Esophagus mucosa (tissue), 1 donor: ENCODE results near the gene UFD1. TPM values are rescaled to one million over a fixed set of nuclear protein-coding genes. Genes with fewer than 3 reads are reported as not detected.
A peak's percentile ranks its signal among the peaks of the same experiment; 100 is the strongest.

ENCODE experiments used
- ATAC-seq: fragments of 200-7000 bp; cut with Tn5 transposase; one replicate; pipeline ENCODE4 v1.9.1; 2020
- total RNA-seq: library from RNA; stranded (reverse); gene quantifications from one replicate; pipeline ENCODE4 v1.2.4, GENCODE V29; 2023
- donor health status: DM: yes; HTN: yes; CAD: no.

The UFD1 gene, protein sequence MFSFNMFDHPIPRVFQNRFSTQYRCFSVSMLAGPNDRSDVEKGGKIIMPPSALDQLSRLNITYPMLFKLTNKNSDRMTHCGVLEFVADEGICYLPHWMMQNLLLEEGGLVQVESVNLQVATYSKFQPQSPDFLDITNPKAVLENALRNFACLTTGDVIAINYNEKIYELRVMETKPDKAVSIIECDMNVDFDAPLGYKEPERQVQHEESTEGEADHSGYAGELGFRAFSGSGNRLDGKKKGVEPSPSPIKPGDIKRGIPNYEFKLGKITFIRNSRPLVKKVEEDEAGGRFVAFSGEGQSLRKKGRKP
- 57.9 TPM for total RNA-seq

DNA sequence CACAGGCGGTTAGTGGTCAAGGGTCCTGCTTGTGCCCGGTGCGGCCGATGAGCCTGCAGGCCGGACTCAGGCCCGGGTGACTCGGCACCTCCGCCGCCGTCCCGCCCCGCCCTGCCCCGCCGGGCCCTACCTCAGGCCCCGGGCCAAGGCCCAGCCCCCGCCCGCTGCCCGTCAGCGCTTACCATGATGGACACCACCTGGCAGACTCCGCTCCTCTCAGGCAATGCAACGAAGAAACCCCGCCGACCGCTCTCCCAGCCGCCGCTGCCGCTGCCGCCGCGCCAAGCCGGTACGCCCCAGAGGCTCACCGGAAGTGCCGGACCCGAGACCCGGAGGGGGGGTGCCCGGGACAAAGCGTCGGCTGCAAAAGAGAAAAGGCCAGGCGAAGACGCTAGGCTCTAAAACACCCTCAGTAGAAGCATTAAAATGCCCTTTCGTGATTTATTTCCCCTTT, at the start of gene UFD1:
Gene UFD1 (minus strand): TSS at position 293 of the 454 bp plus-strand sequence. CDS start 108 bp downstream, at position 185.
- peak; percentile 72 for ATAC-seq

DNA sequence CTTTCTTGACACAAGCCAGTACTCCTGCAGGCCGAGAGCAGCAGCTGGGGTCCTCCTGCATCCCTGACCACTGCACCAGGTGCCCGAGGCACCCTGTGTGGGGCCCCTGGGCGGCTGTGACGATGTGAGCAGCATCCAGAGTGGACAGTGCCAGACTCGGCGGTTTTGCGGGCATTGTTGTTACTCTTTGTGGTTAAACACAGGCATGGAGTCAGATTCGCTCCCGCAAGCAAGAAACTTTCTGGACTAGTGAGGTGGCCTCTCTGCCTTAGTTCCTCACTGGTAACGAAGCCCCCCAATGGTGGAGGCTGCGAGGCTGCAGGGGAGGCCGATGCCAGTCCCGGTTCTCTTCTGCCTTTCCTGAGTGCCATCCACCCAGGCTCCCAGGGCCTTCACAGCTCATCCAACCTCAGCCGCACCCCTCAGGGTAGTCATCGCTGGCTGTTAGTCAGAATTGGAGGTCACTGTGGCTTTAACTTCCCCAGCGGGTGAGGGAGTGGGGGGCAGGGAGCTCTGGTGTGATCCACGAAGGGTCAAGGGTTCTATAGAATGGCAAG, 48.9 kb upstream of the UFD1 start:
- ATAC-seq: no peak

DNA sequence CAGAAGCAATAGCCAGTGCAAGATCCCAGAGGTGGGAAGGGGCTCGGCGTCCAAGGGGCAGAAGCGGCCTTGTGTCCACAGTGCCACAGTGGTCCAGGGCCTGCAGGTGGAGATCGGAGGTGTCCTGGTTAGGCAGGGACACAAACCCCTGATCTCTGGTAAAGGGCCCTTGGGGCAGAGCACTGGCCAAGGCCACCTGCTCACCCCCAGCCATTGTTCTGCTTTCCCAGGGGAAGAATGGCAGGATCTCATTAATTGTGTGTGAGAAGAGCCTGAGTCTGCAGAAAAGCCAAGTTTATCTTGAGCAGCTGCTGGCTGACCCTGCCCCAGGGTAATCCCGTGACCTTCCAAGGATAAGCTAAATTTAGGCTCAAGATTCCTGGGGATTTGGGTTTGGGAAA, 48.3 kb upstream of the UFD1 start:
- no peak for ATAC-seq

DNA sequence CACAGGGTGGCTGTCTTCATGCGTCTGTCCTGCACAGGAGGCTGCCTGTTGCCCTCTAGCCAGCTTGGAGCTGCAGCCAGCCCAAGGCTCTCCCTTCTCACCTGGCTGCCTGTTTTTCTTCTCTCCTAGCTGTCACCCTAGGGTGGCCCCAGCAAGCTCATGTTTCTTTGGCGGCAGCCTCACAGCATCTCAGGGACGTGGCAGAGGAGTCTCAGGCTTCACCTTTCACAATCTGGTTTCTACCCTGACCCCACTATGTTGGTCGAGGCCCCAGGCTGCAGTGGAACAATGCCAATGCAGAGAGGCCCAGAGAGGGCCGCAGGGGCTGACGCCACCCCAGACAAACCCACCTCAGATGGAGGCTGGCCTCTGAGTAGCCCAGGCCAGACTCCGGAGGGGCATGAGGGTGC, 47.7 kb upstream of the UFD1 start:
- ATAC-seq: no peak

DNA sequence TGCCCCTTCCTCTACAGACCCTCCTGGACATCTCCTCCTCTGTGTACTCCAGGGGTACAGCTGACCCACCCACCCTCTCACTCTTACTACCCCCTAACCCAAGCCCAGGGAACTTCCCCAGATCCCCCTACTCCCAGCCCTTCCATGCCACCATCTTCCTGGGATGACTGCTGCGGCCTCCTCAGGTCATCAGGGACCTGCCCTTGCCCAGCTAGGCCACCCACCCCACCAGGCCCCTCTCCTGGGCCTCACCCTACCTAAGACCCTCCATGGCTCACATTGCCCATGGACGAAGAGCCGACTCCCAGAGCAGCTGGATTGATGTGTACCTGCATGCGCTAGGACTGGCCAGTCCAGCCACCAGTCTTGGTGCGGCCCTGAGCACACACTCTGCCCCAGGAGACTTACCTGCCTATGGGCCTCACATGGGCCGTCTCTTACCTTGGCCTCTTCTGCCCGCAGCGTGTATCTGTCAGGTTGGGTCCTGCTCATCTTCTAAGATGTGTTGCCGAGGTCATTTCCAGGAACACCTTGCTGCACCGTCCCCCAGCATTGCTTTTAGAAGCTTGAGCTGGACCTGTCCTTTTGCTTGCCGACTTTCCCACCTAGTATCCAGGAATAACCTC, 47.2 kb upstream of the UFD1 start:
- no peak for ATAC-seq

DNA sequence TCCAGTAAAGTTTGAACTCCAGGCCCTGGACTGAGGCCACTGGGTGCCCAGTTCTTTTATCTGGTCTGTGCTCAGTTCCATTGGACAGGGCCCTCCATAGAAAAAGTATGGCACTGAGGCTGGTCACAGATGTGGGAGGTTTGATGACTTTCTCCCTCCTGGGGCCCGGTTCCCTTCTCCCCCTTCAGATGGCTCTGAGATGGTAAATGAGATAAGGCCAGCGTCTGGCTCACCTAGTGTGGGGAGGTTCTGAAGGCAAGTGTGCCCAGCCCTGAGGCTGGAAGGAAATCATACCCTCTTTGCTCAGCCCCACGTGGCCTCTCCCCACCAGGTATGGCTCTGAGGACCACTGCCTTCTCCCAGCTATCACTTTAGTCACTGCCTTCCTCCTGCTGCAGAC, 46.7 kb upstream of the UFD1 start:
- no peak for ATAC-seq

DNA sequence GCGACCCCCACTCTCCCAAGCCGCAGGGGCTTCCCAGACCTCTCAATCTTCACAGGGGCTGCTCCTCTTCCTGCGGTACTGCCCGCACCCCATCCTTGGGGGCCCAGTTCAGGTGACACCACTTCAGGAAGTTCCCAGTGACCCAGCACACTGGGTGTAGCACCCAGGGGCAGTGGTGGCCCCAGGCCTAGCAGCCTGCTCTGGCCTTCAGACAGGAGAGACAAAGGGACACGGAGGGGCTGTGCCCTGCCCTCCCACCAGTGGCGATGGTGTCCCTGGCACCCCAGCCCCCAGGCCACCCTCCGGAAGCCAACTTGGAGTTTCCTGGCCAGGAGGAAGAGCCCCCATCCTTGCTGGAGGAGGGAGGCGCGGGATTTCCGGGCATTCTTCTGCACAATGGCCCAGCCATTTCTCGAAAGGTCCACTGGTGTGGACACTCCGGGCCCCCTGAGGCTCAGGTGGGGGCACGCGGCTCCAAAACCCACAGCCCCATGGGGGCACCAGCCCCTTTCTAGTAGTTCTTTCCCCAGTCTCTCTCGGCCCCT, 46.2 kb upstream of the UFD1 start:
- no peak for ATAC-seq

DNA sequence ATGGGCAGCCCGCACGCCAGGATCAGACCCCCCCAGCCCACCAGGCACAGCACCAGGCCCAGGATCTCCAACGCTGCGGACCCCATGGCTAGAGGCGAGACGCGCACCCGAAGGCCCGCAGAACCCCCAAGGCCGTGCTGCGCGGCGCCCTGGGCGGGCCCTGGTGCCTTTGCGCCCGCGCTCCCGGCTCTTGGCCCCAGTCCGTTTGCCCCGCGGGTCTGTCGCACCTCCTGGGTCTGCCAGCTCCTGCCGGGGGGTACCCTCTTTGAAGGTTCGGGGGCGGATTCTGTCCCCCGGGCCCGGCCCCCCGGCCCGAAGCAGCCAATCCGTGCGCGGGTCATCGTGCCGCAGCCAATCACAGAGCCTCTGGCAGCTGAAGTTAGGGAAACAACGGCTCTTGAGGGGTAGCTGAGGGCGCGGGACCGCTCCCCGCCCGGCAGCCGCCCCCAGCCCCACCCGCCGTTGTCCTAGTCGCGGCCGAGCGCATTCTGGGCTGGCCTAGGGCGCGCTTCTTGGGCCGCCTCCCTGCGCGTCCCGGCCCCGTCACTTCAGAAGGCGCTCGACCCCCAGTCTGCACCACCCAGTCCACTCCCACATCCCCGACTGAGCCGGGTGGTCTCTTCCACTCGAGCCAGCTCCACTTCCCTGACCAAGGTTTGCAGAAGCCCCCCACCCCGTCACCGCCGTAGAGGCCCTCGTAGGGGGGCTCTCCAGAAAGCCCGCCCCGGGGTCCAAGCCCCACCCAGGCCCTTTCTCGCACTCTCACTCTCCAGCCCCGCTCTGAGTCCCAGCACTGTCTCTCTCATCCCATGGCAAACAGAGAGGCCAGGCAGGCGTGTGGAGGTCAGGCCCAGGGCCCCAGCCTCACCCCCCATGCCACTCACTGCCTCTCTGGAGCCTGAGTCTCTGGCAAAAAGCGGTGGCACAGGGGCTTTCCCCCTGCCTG, 45.5 kb upstream of the UFD1 start, which contains the start of gene CLDN5:
Gene CLDN5 (minus strand): TSS at position 241 of the 946 bp plus-strand sequence. CDS start 155 bp downstream, at position 86.
- ATAC-seq: peak; percentile 47

DNA sequence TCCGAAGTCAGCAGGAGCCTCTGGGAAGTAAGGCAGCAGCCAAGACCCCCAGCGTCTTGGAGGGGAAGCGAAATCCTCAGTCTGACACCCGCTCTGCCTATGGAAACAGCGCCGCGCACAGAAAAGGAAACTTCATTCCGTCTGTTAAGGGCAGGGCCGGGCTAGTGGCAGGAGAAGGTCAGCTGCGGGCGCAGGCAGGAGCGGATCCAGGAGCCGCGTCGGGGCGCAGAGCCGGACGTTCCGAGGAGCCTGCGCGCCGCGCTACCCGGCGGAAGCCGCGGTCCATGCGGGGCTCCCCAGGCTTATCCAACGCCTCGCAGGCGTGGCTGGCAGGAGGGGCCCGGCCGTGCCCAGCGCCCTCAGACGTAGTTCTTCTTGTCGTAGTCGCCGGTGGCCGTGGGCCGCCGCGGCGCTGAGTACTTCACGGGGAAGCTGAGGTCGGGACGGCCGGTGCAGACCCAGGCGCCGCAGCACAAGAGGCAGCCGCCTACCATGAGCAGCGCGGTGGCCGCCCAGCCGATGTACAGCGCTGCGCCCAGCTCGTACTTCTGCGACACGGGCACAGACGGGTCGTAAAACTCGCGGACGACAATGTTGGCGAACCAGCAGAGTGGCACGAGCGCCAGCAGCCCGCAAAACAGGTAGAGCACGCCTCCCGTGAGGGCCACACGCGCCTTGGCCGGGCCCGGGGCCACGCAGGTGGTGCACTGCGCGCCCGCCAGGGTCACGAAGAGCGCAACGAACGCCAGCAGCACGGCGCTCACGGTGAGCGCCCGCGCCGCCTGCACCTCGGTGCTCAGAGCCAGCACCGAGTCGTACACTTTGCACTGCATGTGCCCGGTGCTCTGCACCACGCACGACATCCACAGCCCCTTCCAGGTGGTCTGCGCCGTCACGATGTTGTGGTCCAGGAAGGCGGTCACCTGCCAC, 44.5 kb upstream of the UFD1 start:
- ATAC-seq: peak; percentile 51

DNA sequence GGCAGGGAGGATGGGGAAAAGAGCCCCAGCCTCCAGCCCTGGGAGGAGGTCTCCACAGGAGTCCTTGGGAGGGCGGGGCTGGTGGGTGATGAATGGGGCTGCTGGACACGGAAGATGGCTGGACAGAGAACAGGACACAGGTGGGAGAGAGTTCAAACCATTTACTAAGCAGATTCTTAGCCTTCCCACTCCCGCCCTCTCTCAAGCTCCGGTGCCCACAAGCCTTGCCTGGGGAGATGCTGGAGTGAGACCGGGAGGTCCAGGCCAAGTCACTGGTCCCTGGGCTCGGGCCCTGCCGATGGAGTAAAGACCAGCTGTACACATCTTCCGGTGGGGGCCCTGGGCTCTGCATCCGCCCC, 43.9 kb upstream of the UFD1 start:
- no peak for ATAC-seq

DNA sequence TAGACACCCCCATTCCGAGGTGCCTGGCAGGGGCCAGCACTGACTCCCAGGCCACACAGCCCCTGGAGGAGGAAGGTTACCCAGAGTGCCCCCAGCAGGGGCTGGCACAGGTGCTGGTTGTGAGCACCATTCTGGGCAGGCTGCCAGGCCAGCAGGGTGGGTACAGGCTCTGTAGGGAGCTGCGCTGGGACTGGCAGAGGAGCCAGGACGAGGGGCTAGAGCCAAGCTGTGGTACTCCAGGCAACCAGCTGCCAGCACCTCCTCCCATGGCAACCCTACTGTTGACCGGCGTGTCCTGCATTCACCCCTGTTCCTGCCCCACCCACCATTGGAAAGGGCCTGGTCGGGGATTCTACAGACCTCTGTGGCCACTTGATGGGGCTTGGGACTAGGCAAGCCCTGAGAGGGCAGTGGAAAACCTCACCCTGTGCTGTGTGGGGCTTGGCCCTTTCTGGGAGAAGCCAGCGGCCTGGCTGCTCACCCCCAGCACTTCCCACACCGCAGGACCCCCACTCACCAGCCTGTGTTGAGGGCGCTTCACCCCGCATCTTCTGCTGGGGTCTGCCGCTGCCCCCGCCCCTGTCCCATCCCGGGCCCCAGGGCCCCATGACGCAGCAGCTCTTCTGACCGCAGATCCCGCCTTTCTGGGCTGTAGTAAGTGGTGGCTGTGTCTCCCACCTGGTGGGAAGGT, 43.3 kb upstream of the UFD1 start:
- ATAC-seq: no peak

DNA sequence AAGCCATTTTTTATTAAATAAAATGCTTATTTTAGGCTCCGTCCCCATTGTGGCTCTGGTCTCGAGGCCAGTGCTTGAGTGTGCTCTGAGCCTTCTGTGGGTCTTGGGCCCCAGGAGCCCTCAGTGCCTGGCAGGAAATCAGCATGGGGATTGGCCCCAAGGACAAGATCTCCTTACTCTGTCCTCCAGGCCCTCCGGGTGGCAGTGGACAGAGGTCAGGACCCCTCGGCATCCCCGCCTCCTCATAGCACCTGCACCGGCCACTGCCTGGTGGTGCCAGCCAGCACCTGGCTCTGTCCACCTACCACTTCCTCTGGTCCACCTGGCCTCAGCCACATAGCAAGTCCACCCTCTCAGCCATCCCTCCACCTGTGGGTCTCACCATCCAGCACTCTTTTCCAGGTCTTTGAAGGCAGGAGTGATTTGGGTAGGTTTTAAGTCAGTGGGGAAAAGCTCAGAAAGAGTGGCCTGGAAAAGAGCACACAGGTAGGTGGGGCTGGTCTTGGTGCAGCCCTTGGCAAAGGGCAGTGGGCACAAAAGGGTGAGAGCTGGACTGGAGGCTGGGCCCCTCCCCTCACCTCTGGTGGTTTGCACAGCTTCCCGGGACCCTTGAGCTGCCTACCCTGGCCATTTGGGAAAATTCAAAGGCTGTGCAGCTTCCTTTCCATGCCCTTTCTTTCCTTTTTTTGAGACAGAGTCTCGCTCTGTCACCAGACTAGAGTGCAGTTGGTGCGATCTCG, 41.7 kb upstream of the UFD1 start:
- no peak for ATAC-seq

DNA sequence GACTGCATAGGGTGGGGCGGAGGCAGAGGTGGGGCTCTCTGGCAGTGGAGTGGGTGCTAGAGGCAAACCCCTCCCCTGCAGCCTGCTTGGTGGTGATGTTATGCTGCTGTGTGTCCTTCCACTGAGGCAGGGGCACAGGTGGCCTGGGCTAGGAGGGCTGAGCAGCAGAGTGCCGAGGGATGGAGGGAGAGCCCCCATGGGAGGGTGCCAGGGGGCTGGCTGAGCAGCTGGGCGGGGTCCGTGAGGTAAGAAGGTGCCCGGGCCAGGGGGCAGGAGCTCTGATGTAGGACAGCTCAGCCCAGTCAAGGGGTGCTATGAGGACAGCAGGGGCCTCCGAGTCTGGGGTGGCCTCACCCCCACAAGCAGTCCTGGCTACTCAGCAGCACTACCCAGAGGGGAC, 41.0 kb upstream of the UFD1 start:
- no peak for ATAC-seq

DNA sequence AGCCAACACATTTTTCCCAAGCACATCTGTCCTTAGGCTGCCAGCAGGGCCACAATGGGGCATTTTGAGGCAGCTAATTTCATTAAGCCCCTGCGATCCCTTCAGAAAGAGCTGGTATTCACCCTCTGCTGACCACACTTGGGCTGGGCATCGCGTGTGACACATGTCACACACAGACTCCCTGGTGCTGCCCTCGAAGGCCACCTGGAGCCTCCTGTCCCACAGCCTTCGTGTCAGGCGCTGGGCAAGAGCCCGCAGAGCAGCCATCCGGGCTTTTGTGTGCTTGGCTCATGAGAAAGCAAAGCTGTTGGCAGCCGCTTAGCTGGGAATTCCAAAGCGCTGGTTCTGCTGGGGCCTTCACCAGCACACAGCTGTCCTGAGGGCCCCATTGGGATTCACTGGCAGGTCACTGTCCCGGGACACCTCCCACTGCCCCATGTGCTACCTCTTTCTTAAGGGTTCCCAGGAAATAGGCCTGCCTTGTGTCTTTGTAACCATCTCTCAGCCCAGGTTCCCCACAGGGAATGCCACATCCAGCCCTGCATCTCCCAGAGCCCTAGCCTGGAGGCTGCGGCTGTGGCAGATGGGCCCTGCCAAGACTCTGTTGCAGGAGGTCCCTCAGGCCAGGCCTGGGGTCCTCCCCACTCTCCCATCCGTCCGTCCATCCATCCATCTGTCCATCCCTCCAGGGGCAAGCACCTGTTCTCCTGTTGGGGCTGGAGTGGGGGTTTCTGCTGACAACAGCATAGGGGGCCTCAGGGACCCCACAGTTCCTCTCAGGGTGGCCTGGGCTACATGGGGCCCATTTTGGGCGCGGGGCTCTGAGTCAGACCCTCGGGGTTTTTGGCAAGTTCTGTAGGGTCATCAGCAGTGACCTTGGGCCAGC, 40.3 kb upstream of the UFD1 start:
- no peak for ATAC-seq

DNA sequence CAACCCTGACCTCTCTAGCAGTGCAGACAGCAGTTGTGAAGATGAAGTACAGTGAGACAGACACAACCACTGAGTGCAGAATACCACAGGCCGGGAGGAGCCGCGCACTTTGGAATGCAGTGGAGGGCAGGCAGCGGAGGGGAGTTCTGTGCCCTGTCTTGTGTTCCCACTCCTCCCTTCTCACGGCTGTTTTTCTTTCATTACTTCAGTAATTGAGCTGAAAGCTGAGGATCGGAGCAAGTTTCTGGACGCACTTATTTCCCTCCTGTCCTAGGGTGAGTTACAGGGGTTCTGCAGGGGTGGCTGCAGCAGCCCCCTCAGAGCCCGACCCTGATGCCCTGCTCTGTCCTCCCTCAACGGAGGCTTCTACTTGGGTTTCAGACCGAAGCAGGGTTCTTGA, 39.6 kb upstream of the UFD1 start:
- ATAC-seq: no peak

DNA sequence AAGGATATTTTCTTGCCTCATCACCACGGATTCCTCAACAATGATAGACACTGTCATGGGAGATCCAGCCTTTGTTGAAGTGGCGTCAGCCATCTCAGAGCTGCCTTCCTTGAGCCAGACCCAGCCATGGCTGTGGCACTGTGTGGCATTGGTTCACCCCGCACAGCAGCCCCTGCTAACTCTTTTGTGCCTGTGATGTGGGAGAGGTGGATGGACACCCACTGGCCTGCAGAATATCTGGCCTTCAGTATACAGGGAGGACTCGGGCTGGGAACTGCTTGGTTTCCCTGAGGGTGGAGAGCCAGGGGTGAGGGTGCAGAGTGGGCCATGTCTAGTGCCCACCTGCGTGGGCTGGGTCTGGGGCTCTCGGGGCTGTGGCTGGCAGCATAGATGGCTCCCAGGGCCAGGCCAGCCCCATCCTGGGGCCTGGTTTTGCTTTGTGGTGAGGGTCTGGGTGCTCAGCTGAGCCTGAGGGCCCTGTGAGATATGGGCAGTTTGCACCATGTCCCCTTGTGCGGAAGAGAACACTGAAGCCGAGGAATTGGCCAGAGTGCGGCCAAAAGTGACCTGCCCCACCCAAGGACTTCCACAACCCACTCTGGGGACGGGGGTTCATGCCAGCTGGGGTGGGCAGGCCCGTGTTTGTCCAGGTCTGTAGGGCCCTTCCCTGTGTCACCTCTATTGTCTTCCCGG, 39.1 kb upstream of the UFD1 start:
- ATAC-seq: no peak

DNA sequence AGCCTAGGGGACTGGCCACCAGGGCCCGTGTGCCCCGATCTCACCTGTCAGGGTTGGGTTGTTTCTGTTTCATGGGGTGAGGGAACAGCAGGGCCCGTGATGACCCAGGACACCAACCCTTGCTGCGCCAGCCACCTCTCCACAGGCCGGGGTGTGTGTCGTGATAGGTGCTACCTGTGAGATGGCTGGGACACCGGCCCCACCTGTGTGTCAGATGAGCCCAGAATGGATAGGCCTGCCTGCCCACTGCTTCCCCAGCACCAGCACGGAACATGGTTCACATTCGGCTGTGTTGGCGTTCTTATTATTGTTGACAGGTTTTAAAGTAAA, 38.1 kb upstream of the UFD1 start:
- no peak for ATAC-seq

DNA sequence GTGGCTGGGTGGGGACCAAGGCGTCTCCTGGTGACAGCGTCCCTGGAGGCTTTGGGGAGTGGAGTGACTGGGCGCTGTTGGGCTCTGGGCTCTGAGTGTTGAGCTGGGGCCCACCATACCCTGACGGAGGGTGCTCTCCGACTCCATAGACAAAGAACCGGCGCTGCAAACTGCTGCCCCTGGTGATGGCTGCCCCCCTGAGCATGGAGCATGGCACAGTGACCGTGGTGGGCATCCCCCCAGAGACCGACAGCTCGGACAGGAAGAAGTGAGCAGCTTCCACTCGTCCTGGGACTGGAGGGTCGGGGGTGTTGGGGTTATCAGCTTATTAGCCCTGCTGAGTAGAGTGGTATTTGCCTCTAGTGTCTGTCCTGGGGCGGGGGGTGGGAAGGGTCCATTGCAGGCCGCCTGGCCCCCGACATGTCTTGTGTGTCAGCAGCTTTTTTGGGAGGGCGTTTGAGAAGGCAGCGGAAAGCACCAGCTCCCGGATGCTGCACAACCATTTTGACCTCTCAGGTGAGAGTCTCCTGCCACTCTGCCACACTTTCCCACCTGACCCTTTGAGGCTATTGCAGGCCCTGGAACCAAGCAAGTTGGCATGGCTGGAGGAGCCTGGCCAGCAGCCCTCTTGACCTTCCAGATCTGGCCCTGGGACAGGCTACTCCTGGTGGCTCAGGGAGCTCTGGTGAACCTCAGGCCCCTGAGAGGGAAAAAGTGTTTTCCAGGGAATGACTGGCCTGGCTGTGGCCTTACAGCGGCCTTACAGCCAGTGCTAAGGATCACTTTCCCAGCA, 37.6 kb upstream of the UFD1 start:
- ATAC-seq: no peak
